Activated CD4-positive, CD25-positive, alpha-beta regulatory T cell (primary cell): ENCODE results near the gene RGS11.
A peak's percentile ranks its signal among the peaks of the same experiment; 100 is the strongest.
"Not testable (repeated sequence)": the region's sequence is repeated elsewhere in the genome, so short reads cannot be mapped to it uniquely, and the experiment has no call there.

Experiments used
- DNase-seq, 4 experiments: peaks; one replicate each; lab custom pipeline; 2025; lab: John Stamatoyannopoulos, UW

The RGS11 gene

DNA sequence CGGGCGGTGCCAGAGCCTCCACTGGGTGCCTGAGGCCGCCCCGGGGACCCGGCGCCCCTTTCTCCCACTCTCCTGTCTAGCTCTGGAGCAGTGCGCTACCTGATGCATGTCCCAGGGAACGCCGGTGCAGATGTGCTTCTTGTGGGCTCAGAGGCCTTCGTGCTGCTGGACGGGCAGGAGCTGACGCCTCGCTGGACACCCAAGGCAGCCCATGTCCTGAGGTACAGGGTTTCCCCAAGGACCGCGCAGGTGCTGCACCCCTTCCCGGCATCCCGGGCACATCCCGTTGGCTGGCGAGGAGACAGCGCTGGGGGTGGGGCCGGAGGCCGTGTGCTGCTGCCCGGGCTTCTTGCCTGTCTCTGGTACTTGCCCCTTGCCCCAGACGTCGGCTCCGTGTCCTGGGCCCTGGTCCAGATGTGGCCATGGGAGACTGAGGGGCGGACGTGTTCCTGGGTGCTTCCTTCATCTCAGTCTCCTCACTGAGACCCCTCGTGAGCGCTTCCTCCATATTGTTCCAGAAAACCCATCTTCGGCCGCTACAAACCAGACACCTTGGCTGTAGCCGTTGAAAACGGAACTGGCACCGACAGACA, 12.5 kb downstream of the RGS11 start:
- DNase-seq: no peak

DNA sequence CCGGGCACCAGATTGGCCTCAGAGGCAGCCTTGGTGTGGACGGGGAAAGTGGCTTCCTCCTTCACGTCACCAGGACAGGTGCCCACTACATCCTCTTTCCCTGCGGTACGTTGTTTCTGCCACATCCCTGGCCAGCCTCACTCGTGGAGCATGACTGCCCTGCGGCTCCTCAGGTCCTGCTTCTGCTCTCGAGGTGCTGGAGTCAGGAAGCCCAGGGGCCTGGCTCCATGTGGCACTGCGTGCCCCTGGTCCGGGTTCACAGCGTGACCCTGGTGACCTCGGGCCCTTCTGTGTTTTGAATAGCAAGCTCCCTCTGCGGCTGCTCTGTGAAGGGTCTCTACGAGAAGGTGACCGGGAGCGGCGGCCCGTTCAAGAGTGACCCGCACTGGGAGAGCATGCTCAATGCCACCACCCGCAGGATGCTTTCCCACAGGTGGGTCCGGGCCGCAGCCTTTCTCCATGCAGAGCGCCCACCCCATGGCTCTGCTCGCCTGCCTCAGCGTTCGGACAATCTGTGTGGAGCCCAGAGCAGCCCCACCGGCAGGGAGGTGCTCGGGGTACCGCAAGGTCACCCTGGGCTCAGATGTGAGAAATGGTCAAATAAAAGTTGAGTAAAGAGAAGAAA, 13.5 kb downstream of the RGS11 start:
- no peak for DNase-seq

- DNase-seq: no peak
Observed at GRCh38 chr16:261031-261691, 14.6 kb downstream of the RGS11 start.

DNA sequence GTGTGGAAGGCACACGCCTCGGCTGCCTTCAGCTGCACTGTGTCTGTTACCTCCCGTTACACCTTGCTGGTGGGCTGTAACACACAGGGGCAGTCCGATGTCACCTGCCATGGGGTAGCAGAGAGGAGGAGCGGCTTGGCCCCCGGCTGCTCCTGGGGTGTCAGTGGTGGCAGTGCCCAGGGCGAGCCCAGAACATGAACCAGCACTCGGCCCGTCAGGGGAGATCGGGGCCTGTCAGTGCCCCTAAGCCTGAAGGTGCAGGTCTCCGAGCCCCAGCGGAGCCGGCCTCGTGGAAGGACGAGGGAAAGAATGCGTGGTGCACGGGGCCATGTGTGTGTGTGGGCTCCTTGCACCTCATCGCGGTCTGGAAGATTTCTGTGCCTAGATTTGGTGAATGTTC, 15.4 kb downstream of the RGS11 start:
- DNase-seq: no peak

DNA sequence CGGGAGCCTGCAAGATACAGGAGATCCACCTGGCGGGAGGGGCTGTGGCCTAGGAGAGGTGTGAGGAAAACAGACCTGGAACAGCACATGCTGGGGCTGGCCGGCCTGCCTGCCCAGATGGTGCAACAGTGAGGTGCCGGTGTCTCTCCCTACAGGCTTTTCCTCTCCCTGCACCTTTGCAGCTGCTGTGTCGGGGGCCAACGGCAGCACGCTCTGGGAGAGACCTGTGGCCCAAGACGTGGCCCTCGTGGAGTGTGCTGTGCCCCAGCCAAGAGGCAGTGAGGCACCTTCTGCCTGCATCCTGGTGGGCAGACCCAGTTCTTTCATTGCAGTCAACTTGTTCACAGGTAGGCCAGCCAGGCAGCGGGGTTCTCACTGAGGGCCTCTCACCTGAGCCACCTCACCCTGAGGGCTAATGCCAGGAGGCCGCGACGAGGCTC, 15.9 kb downstream of the RGS11 start:
- no peak for DNase-seq

DNA sequence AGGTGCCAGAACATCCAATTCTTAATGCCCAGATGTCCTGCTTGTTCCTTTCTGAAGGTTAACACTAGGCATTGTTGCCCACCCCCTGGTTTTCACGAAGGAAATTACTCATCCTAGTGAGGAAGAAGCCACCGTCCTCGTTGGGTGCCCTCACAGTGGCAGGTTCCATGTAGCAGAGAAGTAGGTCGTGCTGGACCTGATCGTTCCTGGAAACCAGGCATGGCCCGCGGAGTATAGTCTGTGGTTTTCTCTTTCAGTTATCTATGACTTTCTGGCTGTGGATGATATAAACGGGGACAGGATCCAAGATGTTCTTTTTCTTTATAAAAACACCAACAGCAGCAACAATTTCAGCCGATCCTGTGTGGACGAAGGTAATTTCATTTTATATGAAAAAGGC, 16.5 kb downstream of the RGS11 start:
- no peak for DNase-seq

GRCh38 chr16:258091-258490, 17.7 kb downstream of the RGS11 start:
- not testable (repeated sequence) for DNase-seq

DNA sequence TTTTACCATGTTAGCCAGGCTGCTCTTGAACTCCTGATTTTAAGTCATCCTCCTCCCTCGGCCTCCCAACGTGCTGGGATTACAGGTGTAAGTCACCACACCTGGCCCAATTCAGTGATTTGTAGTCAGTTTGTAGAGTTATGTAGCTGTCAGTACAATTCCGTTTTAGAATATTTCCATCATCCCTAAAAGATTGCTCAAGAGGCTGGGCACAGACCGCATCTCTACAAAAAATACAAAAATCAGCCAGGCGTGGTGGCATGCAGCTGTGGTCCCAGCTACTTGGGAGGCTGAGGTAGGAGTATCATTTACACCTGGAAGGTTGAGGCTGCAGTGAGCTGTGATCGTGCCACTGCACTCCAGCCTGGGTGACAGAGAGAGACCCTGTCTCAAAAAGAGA, 20.6 kb downstream of the RGS11 start:
- DNase-seq: no peak

- DNase-seq: no peak
Observed at GRCh38 chr16:254461-254860, 21.3 kb downstream of the RGS11 start.

DNA sequence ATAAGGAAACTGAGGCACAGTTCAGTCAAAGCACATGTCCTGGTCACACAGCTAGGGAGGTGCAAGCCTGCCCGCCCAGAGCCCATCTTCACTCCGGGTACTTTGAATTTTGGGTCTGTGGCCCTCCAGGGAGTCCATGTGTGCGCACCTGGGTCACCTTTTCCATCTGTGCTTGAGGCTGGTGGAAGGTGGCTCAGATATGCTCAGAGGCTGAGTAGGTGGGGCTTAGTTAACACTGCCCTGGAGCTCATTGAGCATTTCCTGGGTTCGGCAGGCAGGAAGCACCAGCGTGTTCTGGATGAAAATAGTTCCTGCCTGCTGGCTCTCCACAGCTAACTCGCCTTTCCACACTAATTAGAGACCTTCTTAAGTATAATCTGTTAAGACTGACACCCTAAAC, 21.9 kb downstream of the RGS11 start:
- DNase-seq: no peak

DNA sequence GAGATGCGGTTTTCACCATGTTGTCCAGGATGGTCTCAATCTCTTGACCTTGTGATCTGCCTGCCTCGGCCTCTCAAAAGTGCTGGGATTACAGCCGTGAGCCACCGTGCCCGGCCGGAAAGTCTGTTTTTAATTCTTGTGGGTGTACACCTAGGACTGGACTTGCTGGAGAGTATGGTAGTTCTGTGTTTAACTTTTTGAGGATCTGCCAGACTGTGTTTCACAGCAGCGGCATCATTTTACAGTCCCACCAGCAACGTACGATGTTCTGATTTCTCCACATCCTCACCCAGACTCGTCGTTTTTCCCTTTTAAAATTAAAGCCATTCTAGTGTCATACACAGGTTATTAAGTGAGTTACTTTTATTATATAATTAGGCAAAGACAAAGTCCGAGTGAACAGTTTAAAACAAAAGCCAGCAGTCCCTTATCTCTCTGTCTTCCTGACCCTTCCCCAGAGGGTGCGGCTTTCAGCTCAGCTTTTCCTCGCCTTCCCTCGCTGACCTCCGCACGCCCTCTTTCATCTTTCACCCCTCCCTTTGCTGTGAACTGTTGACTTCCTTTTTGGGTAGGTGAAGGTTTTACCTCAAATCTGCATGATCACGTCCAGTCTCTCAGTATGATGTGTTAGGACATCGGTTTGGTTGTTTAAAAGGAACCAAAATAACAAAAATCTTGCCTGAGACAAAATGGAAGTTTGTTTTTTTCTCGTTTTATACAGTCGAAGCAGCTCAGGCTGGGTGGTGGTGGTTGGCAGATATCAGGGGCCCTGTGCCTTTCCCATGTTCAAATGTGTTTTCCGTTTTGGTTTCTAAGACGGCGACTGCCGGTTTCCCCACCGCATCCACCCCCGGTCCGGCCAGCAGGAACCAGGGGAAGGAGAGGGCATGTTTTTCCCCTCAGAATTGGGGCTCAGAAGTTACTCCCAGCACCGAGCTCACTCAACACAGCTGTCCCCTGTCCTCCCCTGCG, 23.1 kb downstream of the RGS11 start:
- no peak for DNase-seq

DNA sequence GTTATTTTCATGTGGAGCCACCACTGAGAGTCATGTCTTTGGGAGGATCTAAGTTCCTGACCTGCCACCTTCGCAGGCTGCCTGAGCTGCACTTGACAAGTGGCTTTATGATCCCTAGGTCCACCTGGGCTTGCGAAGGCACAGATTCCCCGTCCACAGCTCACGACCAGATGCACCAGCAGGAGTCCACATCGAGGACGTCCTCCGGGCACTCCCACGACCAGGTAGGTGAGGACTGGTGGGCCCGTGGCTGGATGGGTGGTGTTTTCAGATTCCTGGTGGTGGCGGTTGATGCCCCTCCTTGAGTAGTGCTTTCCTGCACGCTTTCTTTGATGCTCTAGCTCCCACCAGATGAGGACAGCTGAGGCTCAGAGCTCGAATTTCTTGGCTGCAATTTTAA, 26.3 kb downstream of the RGS11 start:
- DNase-seq: no peak

DNA sequence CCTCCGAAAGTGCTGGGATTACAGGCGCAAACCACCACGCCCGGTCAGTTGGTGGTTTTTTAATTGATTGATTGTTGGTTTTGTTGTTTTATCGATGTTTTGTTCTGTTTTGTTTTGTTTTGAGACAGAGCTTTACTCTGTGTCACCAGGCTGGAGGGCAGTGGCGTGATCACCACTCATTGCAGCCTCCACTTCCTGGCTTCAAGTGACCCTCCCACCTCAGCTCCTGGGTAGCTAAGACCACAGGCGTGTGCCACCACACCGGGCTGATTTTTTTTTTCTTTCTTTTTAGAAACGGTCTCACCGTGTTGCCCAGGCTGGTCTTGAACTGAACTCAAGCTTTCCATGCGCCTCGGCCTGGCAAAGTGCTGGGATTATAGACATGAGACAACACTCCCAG, 28.7 kb downstream of the RGS11 start:
- no peak for DNase-seq

DNA sequence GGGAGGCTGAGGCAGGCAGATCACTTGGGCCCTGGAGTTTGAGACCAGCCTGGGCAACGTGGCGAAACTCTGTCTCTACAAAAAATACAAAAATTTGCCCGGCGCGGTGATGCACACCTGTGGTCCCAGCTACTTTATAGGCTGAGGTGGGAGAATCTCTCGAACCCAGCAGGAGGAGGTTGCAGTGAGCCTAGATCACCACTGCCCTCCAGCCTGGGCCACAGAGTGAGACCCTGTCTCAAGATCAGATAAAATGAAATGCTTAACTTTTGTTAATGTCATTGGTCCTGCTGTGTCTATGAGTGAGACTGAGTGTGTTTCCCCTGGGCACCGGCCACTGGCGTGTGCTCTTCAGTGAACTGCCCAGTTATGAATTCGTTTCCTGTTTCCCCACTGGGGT, 30.6 kb downstream of the RGS11 start:
- no peak for DNase-seq

DNA sequence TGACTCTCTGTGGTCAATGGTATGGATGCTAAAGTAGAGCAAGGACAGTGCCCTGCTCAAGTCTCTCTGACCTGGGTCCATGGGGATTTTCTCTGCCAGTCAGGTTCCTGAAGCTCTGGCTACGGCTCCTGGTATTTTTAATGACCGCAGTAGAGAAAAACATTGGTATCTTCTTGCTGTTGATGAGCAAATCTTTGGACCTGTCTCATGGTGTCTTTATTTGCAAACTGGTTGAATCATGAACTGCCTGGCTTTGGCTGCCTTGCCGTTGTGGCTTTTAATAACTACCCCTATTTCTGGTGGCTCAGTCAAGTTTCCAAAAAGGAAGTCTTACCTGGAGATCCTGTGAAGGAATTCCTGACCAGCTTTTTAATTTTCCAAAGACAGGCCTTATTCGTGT, 32.4 kb downstream of the RGS11 start:
- no peak for DNase-seq

DNA sequence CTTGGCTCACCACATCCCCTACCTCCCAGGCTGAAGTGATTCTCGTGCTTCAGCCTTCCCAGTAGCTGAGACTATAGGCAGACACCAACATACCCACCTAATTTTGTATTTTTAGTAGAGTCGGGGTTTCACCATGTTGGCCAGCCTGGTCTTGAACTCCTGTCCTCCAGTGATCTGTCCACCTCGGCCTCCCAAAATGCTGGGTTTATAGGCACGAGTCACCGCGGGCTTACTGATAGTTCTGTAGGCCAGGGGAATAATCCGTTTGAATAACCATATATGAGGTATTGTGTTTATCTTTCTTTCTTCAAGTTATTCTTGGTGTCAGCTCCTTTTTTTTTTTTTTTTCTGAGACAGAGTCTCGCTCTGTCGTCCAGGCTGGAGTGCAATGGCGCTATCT, 33.5 kb downstream of the RGS11 start:
- no peak for DNase-seq

GRCh38 chr16:240559-240958, 35.2 kb downstream of the RGS11 start:
- DNase-seq: no peak

DNA sequence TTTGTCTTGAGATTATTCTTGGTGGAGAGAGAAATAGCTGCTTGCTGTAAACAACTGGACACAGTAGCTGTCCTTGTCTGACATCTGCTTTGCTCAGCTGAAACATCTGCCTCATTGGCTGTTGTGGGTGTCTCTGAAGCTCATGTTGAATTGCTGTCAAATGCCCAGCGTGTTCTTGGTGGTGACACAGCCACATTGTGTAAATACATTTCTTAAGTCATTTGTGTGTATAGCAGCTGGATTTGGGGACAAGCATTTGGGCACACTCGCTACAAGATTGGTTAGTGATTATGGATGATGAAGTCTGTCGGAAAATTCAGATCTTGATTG, 35.8 kb downstream of the RGS11 start:
- no peak for DNase-seq

GRCh38 chr16:234468-235305, 41.1 kb downstream of the RGS11 start, which contains the start of gene FAM234A:
Gene FAM234A, plus strand, starts transcription at chr16:234821. Its CDS starts 19,593 bp downstream, at chr16:254414.
- peak; percentile 86 to 93 (median 90) for DNase-seq

DNA sequence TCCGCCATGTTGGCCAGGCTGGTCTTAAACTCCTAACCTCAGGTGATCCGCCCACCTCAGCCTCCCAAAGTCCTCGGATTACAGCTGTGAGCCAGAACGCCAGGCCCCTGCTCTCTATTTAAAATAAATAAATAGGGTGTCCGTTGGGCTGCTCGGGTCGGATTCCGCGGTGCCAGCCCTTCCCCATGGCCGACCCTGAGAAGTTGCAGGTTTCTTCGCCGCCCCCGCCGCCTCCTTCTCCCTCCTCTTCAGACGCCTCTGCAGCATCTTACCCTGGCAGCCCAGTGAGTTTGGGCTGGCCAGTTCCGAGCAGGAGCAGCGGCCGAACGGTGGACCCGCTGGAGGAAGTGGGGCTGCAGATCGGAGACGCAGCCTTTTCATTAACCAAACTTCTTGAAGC, 44.8 kb downstream of the RGS11 start:
- DNase-seq: no peak

DNA sequence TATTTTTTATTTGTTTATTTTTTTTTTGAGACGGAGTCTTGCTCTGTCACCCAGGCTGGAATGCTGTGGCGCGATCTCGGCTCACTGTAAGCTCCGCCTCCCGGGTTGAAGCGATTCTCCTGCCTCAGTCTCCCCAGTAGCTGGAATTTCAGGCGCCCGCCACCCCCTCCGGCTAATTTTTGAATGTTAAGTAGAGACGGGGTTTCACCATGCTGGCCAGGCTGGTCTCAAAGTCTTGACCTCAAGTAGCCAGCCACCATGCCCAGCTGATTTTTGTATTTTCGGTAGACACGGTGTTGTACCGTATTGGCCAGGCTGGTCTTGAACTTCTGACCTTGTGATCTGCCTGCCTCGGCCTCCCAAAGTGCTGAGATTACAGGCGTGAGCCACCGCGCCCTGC, 45.4 kb downstream of the RGS11 start:
- DNase-seq: not testable (repeated sequence)
